Measurements from ENCODE around the gene ACOT7. TPM values are rescaled to one million over a fixed set of nuclear protein-coding genes. Genes with fewer than 3 reads are reported as not detected.

ACOT7 gene
- 31.4 and 39.6 TPM in 2 replicates for total RNA-seq

GRCh38 chr1:6393400-6394187, at the start of gene ACOT7:
Gene ACOT7, minus strand, starts transcription at chr1:6393767. Its CDS starts 368 bp downstream, at chr1:6393399.

GRCh38 chr1:6424619-6425593, 31.3 kb upstream of the ACOT7 start, which contains the start of gene ESPN:
Gene ESPN, plus strand, starts transcription at chr1:6424776. Its CDS starts 180 bp downstream, at chr1:6424956.

GRCh38 chr1:6419804-6420453, 26.4 kb upstream of the ACOT7 start, which contains the start of gene HES2:
Gene HES2, minus strand, starts transcription at chr1:6419919. Its CDS starts 99 bp downstream, at chr1:6419820.

GRCh38 chr1:6260961-6261614, 132.5 kb downstream of the ACOT7 start, which contains the start of gene GPR153:
Gene GPR153, minus strand, starts transcription at chr1:6261098. Its CDS starts 6,193 bp downstream, at chr1:6254905.

GRCh38 chr1:6243993-6244392, 149.6 kb downstream of the ACOT7 start, which contains the start of gene HES3:
Gene HES3, plus strand, starts transcription at chr1:6244179. Its CDS starts 187 bp downstream, at chr1:6244366.

Other genes with a start within 250 kb of the ACOT7 start
- gene CHD5, start 213.4 kb downstream of the ACOT7 start, total RNA-seq: 0.11 and 0.12 TPM in 2 replicates
- gene RPL22, start 194.2 kb downstream of the ACOT7 start, total RNA-seq: 87.9 and 126 TPM in 2 replicates
- gene RNF207, start 187.6 kb downstream of the ACOT7 start, total RNA-seq: 12.1 and 16.4 TPM in 2 replicates
- 85.5 and 109 TPM in 2 replicates for gene ICMT, start 157.8 kb downstream of the ACOT7 start, total RNA-seq
- not detected in 2 replicates for gene HES3, start 149.6 kb downstream of the ACOT7 start, total RNA-seq
- 3.0 and 7.9 TPM in 2 replicates for gene GPR153, start 132.7 kb downstream of the ACOT7 start, total RNA-seq
- gene HES2, start 26.2 kb upstream of the ACOT7 start, total RNA-seq: under 0.01 TPM in 1 of 2 replicates, not detected in the other
- gene ESPN, start 31.0 kb upstream of the ACOT7 start, total RNA-seq: 0.62 TPM in 1 of 2 replicates, not detected in the other
- gene TNFRSF25, start 72.4 kb upstream of the ACOT7 start, total RNA-seq: 2.9 and 4.5 TPM in 2 replicates
- 14.7 and 17.0 TPM in 2 replicates for gene PLEKHG5, start 97.9 kb upstream of the ACOT7 start, total RNA-seq
- 22.2 and 24.6 TPM in 2 replicates for gene NOL9, start 160.7 kb upstream of the ACOT7 start, total RNA-seq
- not detected in 2 replicates for gene TAS1R1, start 161.5 kb upstream of the ACOT7 start, total RNA-seq
- gene ZBTB48, start 186.2 kb upstream of the ACOT7 start, total RNA-seq: 17.4 and 19.2 TPM in 2 replicates
- 71.9 and 94.2 TPM in 2 replicates for gene KLHL21, start 209.1 kb upstream of the ACOT7 start, total RNA-seq
- 18.6 and 19.9 TPM in 2 replicates for gene PHF13, start 220.0 kb upstream of the ACOT7 start, total RNA-seq
- gene THAP3, start 231.1 kb upstream of the ACOT7 start, total RNA-seq: 25.7 and 31.0 TPM in 2 replicates

Measured in uterine smooth muscle cell (primary cell).